A375 (cell line): ENCODE results near the gene SMCR8. TPM values are rescaled to one million over a fixed set of nuclear protein-coding genes. Genes with fewer than 3 reads are reported as not detected.

Source experiments
- total RNA-seq: library from RNA; depleted of rRNA; stranded (reverse); fragments of >200 nt; shearing (Covaris generic); gene quantifications from 2 replicates; pipeline ENCODE4 v1.2.3, GENCODE V29; 2014; rRNA removed

Gene SMCR8
- 11.1 and 11.2 TPM in 2 replicates for total RNA-seq

GRCh38 chr17:18314731-18315561, at the start of gene SMCR8, which contains the start of gene TOP3A:
TSS of gene SMCR8 (plus strand) at chr17:18315293. CDS start at chr17:18315790, 497 bp downstream.
TSS of gene TOP3A (minus strand) at chr17:18314994. CDS start at chr17:18314778, 216 bp downstream.

GRCh38 chr17:18363101-18364049, 48.3 kb downstream of the SMCR8 start, which contains the start of gene SHMT1:
TSS of gene SHMT1 (minus strand) at chr17:18363550. CDS start at chr17:18355981, 7,569 bp downstream.

Other genes with a start within 250 kb of the SMCR8 start
- gene DRG2, start 227.3 kb upstream of the SMCR8 start, total RNA-seq = 55.4 and 59.4 TPM in 2 replicates
- gene MYO15A, start 206.5 kb upstream of the SMCR8 start, total RNA-seq = 0.27 and 0.41 TPM in 2 replicates
- gene ALKBH5, start 131.5 kb upstream of the SMCR8 start, total RNA-seq = 61.4 TPM in 2 replicates
- 23.5 and 26.6 TPM in 2 replicates for gene LLGL1, start 89.7 kb upstream of the SMCR8 start, total RNA-seq
- gene FLII, start 56.6 kb upstream of the SMCR8 start, total RNA-seq = 212 and 214 TPM in 2 replicates
- gene MIEF2, start 54.6 kb upstream of the SMCR8 start, total RNA-seq = 8.5 and 20.4 TPM in 2 replicates
- 63.3 and 65.4 TPM in 2 replicates for gene TOP3A, start 299 bp upstream of the SMCR8 start, total RNA-seq
- gene SHMT1, start 48.3 kb downstream of the SMCR8 start, total RNA-seq = 48.1 and 49.9 TPM in 2 replicates
- 0.23 TPM in 1 of 2 replicates, not detected in the other for gene EVPLL, start 62.5 kb downstream of the SMCR8 start, total RNA-seq
- gene LGALS9C, start 161.5 kb downstream of the SMCR8 start, total RNA-seq = not detected in 2 replicates